Esophagus muscularis mucosa (tissue), 4 donors: Measurements from ENCODE around the gene PRKCE. TPM values are rescaled to one million over a fixed set of nuclear protein-coding genes. Genes with fewer than 3 reads are reported as not detected.

Experiments used
- DNase-seq: peaks from one replicate; pipeline ENCODE4 v3.0.0-alpha.2; 2017; ENCODE audit errors: extremely low spot score
- H3K27ac ChIP-seq, 4 donors: fragments of 200-600 bp; sonication (generic); replicated peaks in 1 of 4; 1 replicate in 3 of 4; 2 replicates in 1 of 4; pipeline ENCODE4 v1.5.1; 2016 to 2019; ENCODE audit warnings: mild to moderate bottlenecking in 1 of 4
- H3K27me3 ChIP-seq, 4 donors: fragments of 200-600 bp; sonication (generic); one replicate each; pipeline versions ENCODE4 v1.5.1 to v1.6.0; 2016 to 2019
- H3K36me3 ChIP-seq, 4 donors: fragments of 200-600 bp; sonication (generic); one replicate each; pipeline ENCODE4 v1.5.1; 2016 to 2019
- H3K4me1 ChIP-seq, 4 donors: fragments of 200-600 bp; sonication (generic); one replicate each; pipeline ENCODE4 v1.5.1; 2016 to 2019
- H3K4me3 ChIP-seq, 4 donors: fragments of 200-600 bp; sonication (generic); 1 replicate in 2 of 4; 2 replicates in 2 of 4; pipeline ENCODE4 v1.5.1; 2016 to 2019; ENCODE audit warnings: mild to moderate bottlenecking in 4 of 4, moderate library complexity in 1 of 4
- H3K9me3 ChIP-seq, 4 donors: fragments of 200-600 bp; sonication (generic); 1 replicate in 3 of 4; 2 replicates in 1 of 4; pipeline ENCODE4 v1.5.1; 2016 to 2019
- EP300 ChIP-seq: sonication (generic); formaldehyde crosslinking; IDR thresholded peaks from one replicate; pipeline ENCODE4 v1.6.1; 2017; ENCODE audit warnings: antibody characterized with exemption
- POLR2A ChIP-seq: fragments of 450-650 bp; IDR thresholded peaks from one replicate; pipeline ENCODE4 v1.6.1; 2017; ENCODE audit warnings: antibody characterized with exemption, moderate library complexity, mild to moderate bottlenecking, low read depth
- POLR2AphosphoS5 ChIP-seq, 2 donors: sonication (generic); formaldehyde crosslinking; IDR thresholded peaks; one replicate each; pipeline ENCODE4 v1.6.1; 2017; ENCODE audit warnings: antibody characterized with exemption in 2 of 2
- WGBS: methylation state at CpG from one replicate; pipeline ENCODE4 v1.1.5; 2018; 5-methylcytosine and 5-hydroxymethylcytosine counted together
- intact Hi-C: fragments of 100-400 bp; cut with DNase I; formaldehyde crosslinking; loops from one replicate; pipeline ENCODE4 v1.15.1; 2023
- total RNA-seq, 4 donors: library from RNA; depleted of rRNA; stranded (reverse); fragments of >200 nt; gene quantifications; one replicate each; pipeline versions ENCODE4 v1.1.0 to v1.2.1, GENCODE V29; 2016
- TF ChIP-seq, protein P1 (sequence below), 3 experiments: fragments of 200-600 bp in 2 of 3; fragments of 450-650 bp in 1 of 3; sonication (generic) in 2 of 3; IDR thresholded peaks; one replicate each; pipeline ENCODE4 v1.5.1; 2017 to 2019; ENCODE audit warnings: antibody characterized with exemption in 3 of 3, mild to moderate bottlenecking in 2 of 3, moderate library complexity in 1 of 3

PRKCE gene
- total RNA-seq, 4 donors from 2014 or later = 11.6 to 21.1 (median 13.0) TPM

DNA sequence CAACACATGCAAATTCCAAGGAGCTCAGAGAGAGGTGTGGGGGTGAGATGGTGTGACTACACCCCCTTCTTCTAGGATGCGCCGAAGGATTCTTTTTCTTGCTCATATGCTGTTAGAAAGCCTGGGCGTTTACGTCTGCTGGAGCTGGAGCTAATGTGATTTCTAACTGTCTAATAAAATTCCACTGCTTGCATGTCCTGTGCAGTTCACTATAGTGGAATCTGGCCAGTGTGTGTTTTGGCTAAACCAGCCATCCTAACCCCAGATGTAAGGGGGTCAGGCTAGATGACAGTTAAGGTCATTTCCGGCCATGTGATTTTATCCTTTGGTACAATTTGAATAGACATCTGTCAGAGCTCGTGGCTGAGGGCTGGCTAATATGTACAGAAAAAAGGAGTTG, 194.1 kb downstream of the PRKCE start:
- Histone ChIP-seq H3K4me3 (no peak overlapping the region), H3K27ac (no peak overlapping the region), H3K27me3 (no peaks in the 10 kb centered on the region), H3K4me1 (peaks cover 13 to 49% (median 35%) of the 10 kb centered on the region in 4 donors), H3K36me3 (peaks cover 0 to 10% (median 3%) of the 10 kb centered on the region in 4 donors), H3K9me3 (no peaks in the 10 kb centered on the region)
- TF ChIP-seq EP300 = no peak
- TF ChIP-seq, protein P1, sequence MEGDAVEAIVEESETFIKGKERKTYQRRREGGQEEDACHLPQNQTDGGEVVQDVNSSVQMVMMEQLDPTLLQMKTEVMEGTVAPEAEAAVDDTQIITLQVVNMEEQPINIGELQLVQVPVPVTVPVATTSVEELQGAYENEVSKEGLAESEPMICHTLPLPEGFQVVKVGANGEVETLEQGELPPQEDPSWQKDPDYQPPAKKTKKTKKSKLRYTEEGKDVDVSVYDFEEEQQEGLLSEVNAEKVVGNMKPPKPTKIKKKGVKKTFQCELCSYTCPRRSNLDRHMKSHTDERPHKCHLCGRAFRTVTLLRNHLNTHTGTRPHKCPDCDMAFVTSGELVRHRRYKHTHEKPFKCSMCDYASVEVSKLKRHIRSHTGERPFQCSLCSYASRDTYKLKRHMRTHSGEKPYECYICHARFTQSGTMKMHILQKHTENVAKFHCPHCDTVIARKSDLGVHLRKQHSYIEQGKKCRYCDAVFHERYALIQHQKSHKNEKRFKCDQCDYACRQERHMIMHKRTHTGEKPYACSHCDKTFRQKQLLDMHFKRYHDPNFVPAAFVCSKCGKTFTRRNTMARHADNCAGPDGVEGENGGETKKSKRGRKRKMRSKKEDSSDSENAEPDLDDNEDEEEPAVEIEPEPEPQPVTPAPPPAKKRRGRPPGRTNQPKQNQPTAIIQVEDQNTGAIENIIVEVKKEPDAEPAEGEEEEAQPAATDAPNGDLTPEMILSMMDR (IDR thresholded peaks at IDR 0.05) = no peak
- no peak for TF ChIP-seq POLR2AphosphoS5 (IDR thresholded peaks at IDR 0.05)
- TF ChIP-seq POLR2A = no peak
- intact Hi-C loops = no loop called here
- DNase-seq = no peak
- WGBS = 73% methylated on average over 6 of the region's 6 CpGs

DNA sequence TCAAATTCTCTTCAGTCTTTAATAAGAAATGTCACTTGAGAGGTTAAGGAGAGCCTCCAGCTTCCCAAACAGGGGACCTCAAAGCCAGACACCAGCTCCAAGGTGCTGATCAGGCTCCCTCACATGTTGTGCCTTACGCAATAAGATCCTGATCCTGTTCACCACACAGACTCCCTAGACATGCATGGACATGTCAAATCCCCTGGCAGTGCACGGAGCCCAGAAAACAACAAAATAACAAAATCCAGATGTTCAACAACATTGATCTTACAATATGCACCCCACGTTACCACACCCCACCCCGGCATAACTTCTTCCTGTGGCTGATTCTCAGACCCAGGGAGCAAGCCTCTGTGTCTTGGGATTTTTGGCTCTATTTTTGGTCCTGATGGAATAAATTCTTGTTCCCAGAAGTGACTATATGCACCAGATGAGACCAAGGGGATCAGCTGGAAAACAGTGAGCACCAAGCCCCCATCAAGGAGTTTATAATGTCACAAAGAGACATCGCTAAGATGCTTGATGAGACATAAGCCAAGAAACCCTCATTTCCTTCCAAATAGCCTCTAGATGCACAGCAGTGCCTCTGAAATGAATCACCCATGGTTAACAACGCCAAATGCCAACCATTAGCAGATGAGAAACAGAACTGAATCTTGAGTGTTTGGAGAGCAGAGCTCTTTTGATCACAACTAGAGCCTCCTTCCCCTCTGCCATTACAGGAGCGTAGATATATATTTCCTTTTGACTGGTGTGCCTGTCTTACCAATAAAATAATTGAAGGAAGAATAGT, 198.2 kb downstream of the PRKCE start:
- no peak for TF ChIP-seq POLR2AphosphoS5 (IDR thresholded peaks at IDR 0.05)
- no peak for TF ChIP-seq POLR2A
- TF ChIP-seq EP300 = no peak
- TF ChIP-seq, protein P1 (IDR thresholded peaks at IDR 0.05) = no peak
- Histone ChIP-seq H3K27ac (no peak overlapping the region), H3K9me3 (no peaks in the 10 kb centered on the region), H3K4me1 (peaks cover 6 to 41% (median 28%) of the 10 kb centered on the region in 4 donors), H3K27me3 (no peaks in the 10 kb centered on the region), H3K36me3 (peaks cover 0 to 10% (median 3%) of the 10 kb centered on the region in 4 donors), H3K4me3 (no peak overlapping the region)
- WGBS = 84% methylated on average over 7 of the region's 7 CpGs
- DNase-seq = no peak
- intact Hi-C loops = no loop called here

DNA sequence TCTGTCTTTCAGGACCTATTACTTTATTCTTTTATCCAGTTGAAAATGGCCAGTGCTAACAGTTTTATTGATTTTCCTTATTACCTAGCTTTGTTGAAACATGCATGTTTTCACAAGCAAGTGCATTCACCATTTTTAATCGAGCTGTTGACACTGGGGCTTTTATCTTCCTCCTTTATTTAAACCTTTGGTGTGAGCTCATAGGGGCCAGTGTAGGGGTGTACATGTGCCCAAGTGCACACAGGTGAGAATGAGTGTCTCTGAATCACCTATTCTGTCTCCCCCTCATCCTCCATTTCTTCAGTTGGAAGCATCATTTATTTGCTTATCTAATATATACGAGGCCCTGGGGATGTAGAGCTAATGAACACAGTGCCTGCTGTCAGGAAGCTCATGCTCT, 199.1 kb downstream of the PRKCE start:
- TF ChIP-seq EP300 = no peak
- Histone ChIP-seq H3K4me3 (no peak overlapping the region), H3K27ac (no peak overlapping the region), H3K9me3 (no peaks in the 10 kb centered on the region), H3K36me3 (peaks cover 0 to 10% (median 3%) of the 10 kb centered on the region in 4 donors), H3K4me1 (peaks cover 12 to 42% (median 30%) of the 10 kb centered on the region in 4 donors), H3K27me3 (no peaks in the 10 kb centered on the region)
- intact Hi-C loops = no loop called here
- no peak for DNase-seq
- WGBS = 93% methylated on average over 2 of the region's 2 CpGs

DNA sequence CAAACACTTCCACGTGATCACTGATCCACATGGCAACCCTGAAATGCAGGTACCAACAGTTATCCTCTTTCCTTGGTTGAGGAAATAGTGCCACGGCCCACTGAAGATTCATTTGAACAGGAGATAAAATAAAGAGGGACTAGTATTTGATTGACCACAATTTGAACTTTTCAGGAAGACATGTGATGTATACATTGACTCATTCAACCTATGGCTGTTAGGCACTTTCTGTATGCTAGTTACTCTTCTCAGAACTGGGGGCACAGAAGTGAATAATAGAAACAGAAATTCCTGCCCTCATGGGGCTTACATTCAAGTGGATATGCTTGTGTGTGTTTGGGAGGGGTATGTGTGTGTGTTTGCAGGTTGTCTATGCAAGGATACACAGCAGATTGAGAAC, 199.6 kb downstream of the PRKCE start:
- H3K4me3 ChIP-seq = no peak overlapping the region
- no peaks in the 10 kb centered on the region for H3K27me3 ChIP-seq
- peaks cover 14 to 44% (median 31%) of the 10 kb centered on the region in 4 donors for H3K4me1 ChIP-seq
- H3K9me3 ChIP-seq = no peaks in the 10 kb centered on the region
- H3K27ac ChIP-seq = no peak overlapping the region
- peaks cover 0 to 6% (median 1%) of the 10 kb centered on the region in 4 donors for H3K36me3 ChIP-seq
- TF ChIP-seq POLR2AphosphoS5 (IDR thresholded peaks at IDR 0.05) (no peak), EP300 (no peak), POLR2A (no peak)
- TF ChIP-seq, protein P1 (IDR thresholded peaks at IDR 0.05) = no peak
- intact Hi-C loops = no loop called here
- 84% methylated on average over 2 of the region's 2 CpGs for WGBS
- no peak for DNase-seq

DNA sequence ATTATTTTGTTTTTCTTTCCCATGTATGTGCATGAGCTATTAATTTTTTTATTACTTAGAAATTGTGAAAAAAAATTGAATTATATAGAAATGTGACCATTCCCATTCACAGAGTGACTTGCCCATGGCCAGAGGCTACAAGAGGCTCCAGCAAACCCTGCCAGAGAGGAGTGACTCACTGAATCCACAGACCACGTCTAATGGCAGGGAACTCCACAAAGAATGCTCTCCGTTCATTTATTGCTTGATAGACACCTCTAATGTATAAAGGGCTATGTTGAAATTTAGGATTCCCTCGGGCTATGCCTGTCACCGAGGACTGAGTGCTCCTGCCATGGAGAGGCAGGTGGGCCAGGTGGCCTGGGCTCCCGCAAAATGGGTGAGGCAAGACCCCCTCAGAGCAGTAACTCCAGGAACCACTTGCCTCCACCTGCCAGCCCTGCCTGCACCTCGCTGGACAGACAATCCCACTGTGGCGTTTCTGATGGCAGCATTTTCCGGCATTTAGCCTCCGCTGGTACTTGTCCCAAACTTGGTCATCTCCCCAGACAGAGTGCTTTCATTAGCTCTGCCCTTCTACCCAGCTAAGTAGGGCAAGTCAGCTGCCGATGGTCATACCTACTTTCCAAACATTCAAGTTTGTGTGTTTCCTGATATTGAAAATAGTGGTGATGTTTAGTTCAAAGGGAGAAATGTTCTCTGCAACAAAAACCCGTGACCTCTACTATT, 200.3 kb downstream of the PRKCE start:
- H3K36me3 ChIP-seq = peaks cover 0 to under 1% (median 0%) of the 10 kb centered on the region in 4 donors
- H3K4me3 ChIP-seq = no peak overlapping the region
- H3K4me1 ChIP-seq = peaks cover 14 to 50% (median 38%) of the 10 kb centered on the region in 4 donors
- no peak for DNase-seq
- no peaks in the 10 kb centered on the region for H3K9me3 ChIP-seq
- TF ChIP-seq EP300 (no peak), POLR2AphosphoS5 (IDR thresholded peaks at IDR 0.05) (no peak), POLR2A (no peak)
- TF ChIP-seq, protein P1 (IDR thresholded peaks at IDR 0.05) = no peak
- 89% methylated on average over 11 of the region's 11 CpGs for WGBS
- H3K27me3 ChIP-seq = no peaks in the 10 kb centered on the region
- no peak overlapping the region for H3K27ac ChIP-seq
- intact Hi-C loops = no loop called here
